EH (cell line): Measurements from ENCODE around the gene LYRM4.
A peak's percentile ranks its signal among the peaks of the same experiment; 100 is the strongest.

Experiments used
- DNase-seq: peaks from one replicate; pipeline ENCODE4 v3.0.0-alpha.2; 2015; ENCODE audit warnings: low read depth

LYRM4 gene

GRCh38 chr6:5146398-5146797 lies 114.4 kb downstream of the LYRM4 start:
- no peak for DNase-seq

- peak; percentile 81 for DNase-seq
Observed at GRCh38 chr6:5143634-5144311, 117.0 kb downstream of the LYRM4 start.

GRCh38 chr6:5142915-5143314 lies 117.8 kb downstream of the LYRM4 start:
- peak; percentile 11 for DNase-seq

- no peak for DNase-seq
Observed at GRCh38 chr6:5142131-5142530, 118.6 kb downstream of the LYRM4 start.

GRCh38 chr6:5141046-5141445 lies 119.7 kb downstream of the LYRM4 start:
- no peak for DNase-seq

- no peak for DNase-seq
Observed at GRCh38 chr6:5139828-5140771, 120.7 kb downstream of the LYRM4 start.

GRCh38 chr6:5138995-5139827 lies 121.5 kb downstream of the LYRM4 start:
- DNase-seq, result no peak

- DNase-seq, result no peak
Observed at GRCh38 chr6:5136851-5137250, 123.9 kb downstream of the LYRM4 start.

- DNase-seq, result peak; percentile 45
Observed at GRCh38 chr6:5135788-5136376, 124.9 kb downstream of the LYRM4 start.

- DNase-seq, result no peak
Observed at GRCh38 chr6:5133943-5134342, 126.8 kb downstream of the LYRM4 start.

GRCh38 chr6:5132731-5133130 lies 128.0 kb downstream of the LYRM4 start:
- DNase-seq, result peak; percentile 60

- no peak for DNase-seq
Observed at GRCh38 chr6:5130135-5130866, 130.4 kb downstream of the LYRM4 start.

GRCh38 chr6:5128351-5128750 lies 132.4 kb downstream of the LYRM4 start:
- no peak for DNase-seq

GRCh38 chr6:5127106-5127687 lies 133.6 kb downstream of the LYRM4 start:
- no peak for DNase-seq

- DNase-seq, result peak; percentile 72
Observed at GRCh38 chr6:5126214-5126613, 134.5 kb downstream of the LYRM4 start.

- DNase-seq, result peak; percentile 71
Observed at GRCh38 chr6:5125152-5126006, 135.4 kb downstream of the LYRM4 start.

GRCh38 chr6:5124526-5124925 lies 136.2 kb downstream of the LYRM4 start:
- DNase-seq, result no peak

GRCh38 chr6:5123296-5124143 lies 137.2 kb downstream of the LYRM4 start:
- no peak for DNase-seq
